HEK293T (cell line): ENCODE measurements around the gene CCDC136.

Experiments
- CTCF ChIA-PET: fragments of 350-600 bp; formaldehyde crosslinking; extraction: SDS; loops from one replicate; lab custom pipeline; 2021; ENCODE audit warnings: antibody characterized with exemption, inconsistent platforms; lab: Yijun Ruan, JAX
- POLR2A ChIA-PET: fragments of 350-600 bp; formaldehyde crosslinking; extraction: SDS; loops from one replicate; lab custom pipeline; 2020; ENCODE audit warnings: antibody characterized with exemption, inconsistent platforms; lab: Yijun Ruan, JAX
- DNase-seq: peaks from one replicate; pipeline ENCODE4 v3.0.0; 2012; ENCODE audit warnings: mixed read lengths; ENCODE audit errors: extremely low spot score
- ARNT ChIP-seq: fragments of 450-650 bp; IDR thresholded peaks from 2 replicates; pipeline ENCODE4 v1.6.1; 2017; ENCODE audit warnings: mild to moderate bottlenecking
- BHLHE40 ChIP-seq: fragments of 450-650 bp; IDR thresholded peaks from 2 replicates; pipeline ENCODE4 v1.6.1; 2016; ENCODE audit warnings: mild to moderate bottlenecking, moderate library complexity, borderline replicate concordance
- CTBP1 ChIP-seq: fragments of 450-650 bp; IDR thresholded peaks from 2 replicates; pipeline ENCODE4 v1.6.1; 2016; ENCODE audit warnings: borderline replicate concordance
- ELF4 ChIP-seq: fragments of 450-650 bp; IDR thresholded peaks from 2 replicates; pipeline ENCODE4 v1.6.1; 2017; ENCODE audit warnings: antibody characterized with exemption
- FOXA1 ChIP-seq: fragments of 450-650 bp; IDR thresholded peaks from 2 replicates; pipeline ENCODE4 v1.6.1; 2016; ENCODE audit warnings: mild to moderate bottlenecking
- FOXK2 ChIP-seq: fragments of 450-650 bp; IDR thresholded peaks from 2 replicates; pipeline ENCODE4 v1.6.1; 2016; ENCODE audit warnings: mild to moderate bottlenecking
- FOXM1 ChIP-seq: fragments of 450-650 bp; IDR thresholded peaks from 2 replicates; pipeline ENCODE4 v1.6.1; 2017; ENCODE audit warnings: mild to moderate bottlenecking, borderline replicate concordance
- HDGF ChIP-seq: fragments of 450-650 bp; IDR thresholded peaks from 2 replicates; pipeline ENCODE4 v1.6.1; 2017; ENCODE audit warnings: antibody characterized with exemption, borderline replicate concordance
- L3MBTL2 ChIP-seq: fragments of 450-650 bp; conservative IDR thresholded peaks from 2 replicates; pipeline ENCODE4 v1.6.1; 2016; ENCODE audit warnings: mild to moderate bottlenecking
- LEF1 ChIP-seq: fragments of 450-650 bp; IDR thresholded peaks from 2 replicates; pipeline ENCODE4 v1.6.1; 2017; ENCODE audit warnings: mild to moderate bottlenecking, borderline replicate concordance
- NFRKB ChIP-seq: fragments of 450-650 bp; IDR thresholded peaks from 2 replicates; pipeline ENCODE4 v1.6.1; 2016; ENCODE audit warnings: mild to moderate bottlenecking, moderate library complexity
- PKNOX1 ChIP-seq: fragments of 450-650 bp; IDR thresholded peaks from 2 replicates; pipeline ENCODE4 v1.6.1; 2016
- SP1 ChIP-seq: fragments of 450-650 bp; IDR thresholded peaks from 2 replicates; pipeline ENCODE4 v1.6.1; 2017
- SUZ12 ChIP-seq: fragments of 450-650 bp; IDR thresholded peaks from 2 replicates; pipeline ENCODE4 v1.6.1; 2016; ENCODE audit warnings: mild to moderate bottlenecking
- TARDBP ChIP-seq: fragments of 450-650 bp; IDR thresholded peaks from 2 replicates; pipeline ENCODE4 v1.6.1; 2016
- ZNF384 ChIP-seq: fragments of 450-650 bp; IDR thresholded peaks from 2 replicates; pipeline ENCODE4 v1.6.1; 2016

The CCDC136 gene

DNA sequence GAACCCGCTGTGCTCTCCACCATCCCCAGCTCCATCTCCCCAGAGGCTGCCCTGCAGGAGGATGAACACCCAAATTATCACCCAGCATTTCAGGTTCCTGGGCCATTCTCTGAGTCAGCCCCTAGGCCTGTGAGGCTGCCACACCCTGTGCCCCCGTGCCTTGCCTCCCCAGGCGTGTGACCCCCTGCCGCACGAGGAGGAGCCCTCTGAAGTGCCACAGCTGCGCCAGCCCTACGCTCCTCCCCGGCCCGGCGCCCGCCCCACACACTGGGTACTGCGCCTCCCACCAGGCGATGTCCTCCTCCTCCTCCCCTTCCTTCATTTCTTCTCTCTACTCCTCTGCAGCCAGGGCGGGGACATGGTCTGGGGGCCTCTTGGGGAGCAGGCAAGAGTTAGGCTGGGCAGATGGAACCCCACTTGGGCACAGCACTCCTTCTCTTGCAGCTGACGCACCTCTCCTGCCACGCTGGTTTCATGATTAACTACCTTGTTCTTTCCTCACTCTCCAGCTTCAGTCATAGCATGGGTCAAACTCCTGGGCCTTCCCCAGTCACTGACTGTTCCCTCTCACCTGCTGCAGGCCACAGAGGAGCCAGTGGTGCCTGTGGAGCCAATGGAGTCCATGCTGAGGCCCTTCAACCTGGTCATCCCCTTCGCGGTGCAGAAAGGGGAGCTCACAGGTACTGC lies 58.2 kb downstream of the CCDC136 start:
- ChIA-PET CTCF (no interaction called here), POLR2A (interaction anchor here (0.9 kb wide), 1 partner anchor 13 kb away, joined by 3 read pairs; no protein-coding TSS in a partner anchor)
- no peak for TF ChIP-seq FOXA1
- TF ChIP-seq ARNT = no peak
- no peak for TF ChIP-seq BHLHE40
- TF ChIP-seq ZNF384 = no peak
- TF ChIP-seq LEF1 = no peak
- no peak for TF ChIP-seq HDGF
- no peak for TF ChIP-seq ELF4
- TF ChIP-seq PKNOX1 = no peak
- no peak for TF ChIP-seq SUZ12
- no peak for TF ChIP-seq FOXM1
- no peak for TF ChIP-seq L3MBTL2
- no peak for TF ChIP-seq CTBP1
- no peak for TF ChIP-seq SP1
- TF ChIP-seq NFRKB = no peak
- no peak for TF ChIP-seq FOXK2
- no peak for TF ChIP-seq TARDBP
- no peak for DNase-seq

- no peak for DNase-seq
- POLR2A ChIA-PET = no interaction called here
- TF ChIP-seq PKNOX1 (no peak), SP1 (no peak), ZNF384 (no peak), NFRKB (no peak), CTBP1 (no peak), LEF1 (no peak), HDGF (no peak), SUZ12 (no peak), FOXM1 (no peak)
- CTCF ChIA-PET = no interaction called here
Observed at GRCh38 chr7:128852537-128853254, 60.9 kb downstream of the CCDC136 start.

DNA sequence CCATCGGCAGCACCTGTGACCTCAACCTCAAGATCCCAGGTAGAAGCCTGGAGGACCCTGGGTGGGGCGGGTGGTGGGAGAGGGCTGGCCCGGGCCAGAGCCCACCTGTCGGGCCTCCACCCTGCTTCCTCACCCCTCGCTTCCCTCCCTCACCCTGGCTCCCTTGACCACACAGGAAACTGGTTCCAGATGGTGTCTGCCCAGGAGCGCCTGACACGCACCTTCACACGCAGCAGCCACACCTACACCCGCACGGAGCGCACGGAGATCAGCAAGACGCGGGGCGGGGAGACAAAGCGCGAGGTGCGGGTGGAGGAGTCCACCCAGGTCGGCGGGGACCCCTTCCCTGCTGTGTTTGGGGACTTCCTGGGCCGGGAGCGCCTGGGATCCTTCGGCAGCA lies 62.0 kb downstream of the CCDC136 start:
- CTCF ChIA-PET = no interaction called here
- no peak for DNase-seq
- TF ChIP-seq TARDBP = no peak
- TF ChIP-seq ZNF384 = no peak
- TF ChIP-seq FOXM1 = no peak
- no peak for TF ChIP-seq FOXK2
- TF ChIP-seq LEF1 = no peak
- no peak for TF ChIP-seq ELF4
- TF ChIP-seq BHLHE40 = no peak
- TF ChIP-seq CTBP1 = no peak
- TF ChIP-seq PKNOX1 = no peak
- no peak for TF ChIP-seq SP1
- no peak for TF ChIP-seq SUZ12
- no peak for TF ChIP-seq FOXA1
- no peak for TF ChIP-seq ARNT
- no peak for TF ChIP-seq HDGF
- TF ChIP-seq L3MBTL2 = no peak
- TF ChIP-seq NFRKB = no peak
- POLR2A ChIA-PET = no interaction called here

- CTCF ChIA-PET = no interaction called here
- DNase-seq = no peak
- TF ChIP-seq LEF1 (no peak), PKNOX1 (no peak), L3MBTL2 (no peak), ZNF384 (no peak), SUZ12 (no peak), SP1 (no peak), FOXA1 (no peak), CTBP1 (no peak), TARDBP (no peak)
- POLR2A ChIA-PET = no interaction called here
Observed at GRCh38 chr7:128854396-128854795, 62.6 kb downstream of the CCDC136 start.

GRCh38 chr7:128855559-128855958 lies 63.8 kb downstream of the CCDC136 start:
- DNase-seq = no peak
- no peak for TF ChIP-seq SP1
- no peak for TF ChIP-seq LEF1
- TF ChIP-seq FOXM1 = no peak
- no peak for TF ChIP-seq TARDBP
- no peak for TF ChIP-seq BHLHE40
- TF ChIP-seq PKNOX1 = no peak
- TF ChIP-seq HDGF = no peak
- POLR2A ChIA-PET = no interaction called here
- CTCF ChIA-PET = no interaction called here
